Left renal cortex interstitium (tissue), 4 donors: ENCODE results near the gene ZNF547. TPM values are rescaled to one million over a fixed set of nuclear protein-coding genes. Genes with fewer than 3 reads are reported as not detected.

Experiments used
- DNase-seq, 4 donors: peaks; one replicate each; pipeline ENCODE4 v3.0.0-alpha.2; 2013; ENCODE audit warnings: low read depth in 4 of 4, low spot score in 2 of 4, missing footprints in 1 of 4
- polyA plus RNA-seq, 4 donors: library from polyadenylated mRNA; unstranded; fragments of 120-200 nt; gene quantifications; one replicate each; pipeline ENCODE4 v1.2.1, GENCODE V29; 2013; ENCODE audit not compliant: insufficient read length in 4 of 4

The ZNF547 gene
- polyA plus RNA-seq, result 1 to 10 TPM; 4.5 to 9.8 (median 6.6) TPM

DNA sequence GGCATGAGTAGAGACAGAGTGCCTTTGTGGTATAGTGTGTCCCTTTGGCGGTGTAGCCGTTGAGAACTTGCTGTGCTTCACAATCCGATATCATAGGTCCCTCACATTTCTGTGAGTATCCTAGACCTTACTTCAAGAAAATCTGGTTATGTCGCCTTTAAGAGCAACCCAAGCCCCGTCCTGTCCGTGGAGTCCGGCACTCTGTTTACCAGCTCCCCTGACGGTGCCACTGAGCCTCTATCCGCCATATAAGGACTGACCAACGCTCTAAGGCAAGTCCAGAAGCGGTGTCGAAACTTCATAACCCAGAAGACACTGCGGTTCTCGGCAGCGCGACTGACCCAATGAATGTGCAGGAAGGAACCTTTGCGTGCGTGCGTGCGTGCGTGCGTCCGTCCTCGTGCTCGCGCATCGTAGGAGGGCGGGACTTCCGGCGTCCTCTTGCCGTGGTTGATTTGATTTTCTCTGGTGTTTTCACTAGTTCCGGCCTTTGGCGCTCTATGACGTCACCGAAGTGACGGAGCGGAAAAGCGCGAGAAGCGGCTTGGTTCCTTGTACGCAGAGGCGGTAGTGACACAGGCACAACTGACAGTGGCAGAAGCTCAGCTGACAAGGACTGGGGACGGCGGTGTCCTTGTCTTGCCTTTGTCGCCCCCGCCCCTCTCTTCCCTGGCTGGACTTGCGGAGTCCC is at the start of gene ZNF547, which contains the start of gene TRAPPC2B:
ZNF547 (plus strand) TSS at position 555 of the 691 bp plus-strand sequence. CDS start 5,005 bp downstream, outside the sequence.
TRAPPC2B (plus strand) TSS at position 555 of the 691 bp plus-strand sequence. CDS start 1,283 bp downstream, outside the sequence.
- DNase-seq, result peak; percentile 95 to 100 (median 99)

DNA sequence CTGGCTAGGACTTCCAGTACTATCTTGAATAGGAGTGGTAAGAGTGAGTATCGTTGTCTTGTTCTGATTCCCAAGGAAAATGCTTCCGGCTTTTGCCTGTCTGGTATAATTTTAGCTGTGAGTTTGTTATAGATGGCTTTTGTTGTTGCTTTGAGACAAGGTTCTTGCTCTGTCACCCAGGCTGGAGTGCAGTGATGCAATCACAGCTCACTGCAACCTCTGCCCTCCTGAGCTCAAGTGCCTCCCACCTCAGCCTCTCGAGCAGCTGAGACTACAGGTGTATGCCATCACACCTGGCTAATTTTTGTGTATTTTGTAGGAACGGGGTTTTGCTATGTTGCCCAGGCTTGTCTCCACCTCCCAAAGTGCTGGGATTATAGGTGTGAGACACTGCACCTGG is 49.2 kb upstream of the ZNF547 start:
- no peak for DNase-seq

DNA sequence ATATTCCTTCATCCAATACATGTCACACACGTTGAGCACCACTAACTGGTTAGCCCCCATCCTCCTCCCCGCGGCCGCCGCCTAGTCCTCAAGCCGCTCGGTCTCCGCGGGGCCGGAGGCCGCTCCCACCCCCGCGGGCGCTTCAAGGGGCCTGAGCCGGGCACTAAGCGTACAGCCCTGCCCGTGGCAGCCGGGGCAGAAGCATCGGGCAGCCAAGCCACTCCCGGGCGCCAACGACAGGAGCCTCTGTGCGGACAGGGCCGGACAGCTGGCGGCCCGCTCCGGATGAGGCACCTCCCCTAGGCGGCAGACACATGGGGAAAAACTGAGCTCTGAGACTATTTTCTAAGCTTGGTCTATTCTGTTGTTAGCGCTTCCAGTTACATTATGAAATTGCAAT is 45.8 kb upstream of the ZNF547 start:
- no peak for DNase-seq

DNA sequence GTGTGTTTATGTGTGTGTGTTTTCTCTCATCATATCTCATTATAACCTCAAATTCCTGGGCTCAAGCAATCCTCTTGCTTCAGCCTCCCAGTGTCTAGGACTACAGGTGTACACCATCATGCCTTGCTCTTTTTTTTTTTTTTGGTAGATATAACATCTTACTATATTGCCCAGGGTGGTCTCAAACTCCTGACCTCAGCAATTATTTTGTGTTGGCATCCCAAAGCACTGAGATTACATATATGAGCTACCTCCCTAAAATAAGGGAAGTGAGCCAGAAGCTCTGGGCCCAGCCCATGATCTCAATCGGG is 43.5 kb upstream of the ZNF547 start:
- DNase-seq, result peak in 2 of 4 donors; percentile 13 to 28

DNA sequence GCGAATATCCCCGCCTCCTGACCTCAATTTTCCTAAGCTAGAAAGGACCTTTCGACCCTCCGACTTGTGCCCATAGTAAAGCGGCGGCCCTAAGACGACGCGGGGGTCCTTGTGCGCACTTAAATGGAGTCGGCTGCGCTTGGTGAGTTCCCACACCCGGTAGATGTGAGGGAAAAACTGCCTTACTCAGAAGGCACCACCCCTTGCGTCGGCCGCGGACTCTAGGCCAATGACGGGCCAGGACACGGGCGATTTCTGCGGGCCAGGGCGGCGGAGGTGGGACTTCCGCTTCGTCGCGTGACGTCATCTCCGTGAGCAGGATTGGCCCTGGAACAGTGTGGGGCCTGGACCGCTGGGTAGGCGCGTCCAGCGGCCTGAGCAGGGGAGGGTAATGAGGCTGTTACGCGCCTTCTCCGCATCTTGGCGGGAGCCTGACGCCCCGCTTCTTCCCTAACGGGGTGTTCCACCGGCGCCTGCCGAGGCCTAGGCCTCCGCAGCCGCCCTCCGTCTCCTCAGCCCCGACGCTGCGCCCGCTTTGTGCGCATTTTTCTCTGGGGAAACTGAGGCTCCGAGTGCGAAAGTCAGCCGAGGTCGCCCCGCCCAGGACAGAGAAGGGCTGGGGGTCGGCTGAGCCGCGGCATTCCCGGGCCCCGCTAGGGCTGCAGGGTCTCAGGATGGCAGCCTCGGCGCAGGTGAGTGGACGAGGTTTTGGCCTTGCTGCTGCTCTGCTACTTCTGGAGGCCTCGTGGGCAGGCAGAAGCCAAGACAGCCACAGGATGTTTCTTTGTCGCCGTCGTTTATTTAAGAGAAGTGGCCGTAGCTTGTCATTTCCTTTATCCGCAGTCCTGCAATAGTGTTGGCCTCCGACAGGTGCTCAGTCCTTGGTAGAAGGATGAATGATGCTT is 42.9 kb upstream of the ZNF547 start, which contains the start of gene ZNF543:
ZNF543 (plus strand) TSS at position 293 of the 905 bp plus-strand sequence; CDS start at position 675, 382 bp downstream.
- peak; percentile 83 to 96 (median 90) for DNase-seq

DNA sequence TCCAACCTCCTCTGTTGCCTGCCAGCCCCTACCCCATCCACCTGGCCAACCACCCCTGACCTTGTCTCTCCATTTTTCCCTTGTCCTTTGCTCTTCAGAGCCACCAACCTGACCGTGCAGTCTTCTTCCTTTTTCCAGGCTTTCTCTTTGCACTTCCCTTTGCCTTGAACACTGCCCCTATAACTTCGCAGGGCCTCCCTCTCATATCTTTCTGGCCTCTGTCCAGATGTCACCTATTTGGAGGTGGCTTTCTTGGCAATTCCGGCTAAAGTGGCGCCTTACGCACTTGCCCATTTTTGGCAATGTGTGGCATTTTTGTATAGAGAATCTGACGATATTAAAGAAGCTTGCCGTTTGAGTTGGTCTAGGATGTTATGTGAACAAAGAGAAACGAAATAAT is 42.2 kb upstream of the ZNF547 start:
- no peak for DNase-seq

DNA sequence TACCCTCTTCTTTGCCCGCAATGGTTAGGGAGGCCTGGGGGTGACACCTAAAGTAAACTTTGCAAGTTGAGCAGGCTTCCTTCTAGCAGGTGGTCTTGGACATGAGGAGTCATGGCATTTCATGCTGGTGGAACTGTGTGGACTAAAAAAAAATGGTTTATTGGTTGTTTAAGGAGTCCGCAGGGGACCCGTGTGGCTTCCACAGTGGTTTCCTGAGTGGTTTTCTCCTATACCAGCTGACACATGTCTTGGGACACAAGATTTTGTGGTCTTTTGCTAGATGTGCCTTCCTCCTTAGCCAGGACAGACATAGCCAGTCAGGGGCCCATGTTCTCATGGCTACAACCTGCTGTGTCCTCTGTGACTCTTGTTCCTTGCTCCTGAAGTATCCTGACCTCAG is 41.6 kb upstream of the ZNF547 start:
- DNase-seq, result no peak

DNA sequence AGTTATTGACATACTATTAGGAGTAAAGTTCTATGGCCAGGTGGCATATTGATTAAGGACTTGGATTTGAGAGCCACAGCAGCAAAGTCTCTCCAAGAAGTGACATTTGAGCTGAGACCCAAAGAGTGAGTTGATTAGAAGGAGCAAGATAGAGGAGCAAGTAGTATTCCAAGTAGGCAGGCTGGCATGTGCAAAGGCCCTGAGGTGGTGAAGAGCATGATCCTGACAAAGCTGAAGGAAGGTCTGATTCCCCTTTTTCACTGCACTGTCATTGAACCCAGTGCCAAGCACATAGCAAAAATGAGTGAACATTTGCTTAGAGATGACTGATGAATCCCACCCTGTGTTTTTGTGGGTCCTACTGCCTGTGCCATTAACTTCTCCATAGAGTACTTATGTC is 38.4 kb upstream of the ZNF547 start:
- DNase-seq, result no peak

DNA sequence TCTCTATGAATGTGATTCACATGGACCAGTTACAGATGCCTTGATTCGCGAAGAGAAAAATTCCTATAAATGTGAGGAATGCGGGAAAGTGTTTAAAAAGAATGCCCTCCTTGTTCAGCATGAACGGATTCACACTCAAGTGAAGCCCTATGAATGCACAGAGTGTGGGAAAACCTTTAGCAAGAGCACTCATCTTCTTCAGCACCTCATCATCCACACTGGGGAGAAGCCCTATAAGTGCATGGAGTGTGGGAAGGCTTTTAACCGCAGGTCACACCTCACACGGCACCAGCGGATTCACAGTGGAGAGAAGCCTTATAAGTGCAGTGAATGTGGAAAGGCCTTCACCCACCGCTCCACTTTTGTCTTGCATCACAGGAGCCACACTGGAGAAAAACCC is 35.4 kb upstream of the ZNF547 start:
- DNase-seq, result no peak

DNA sequence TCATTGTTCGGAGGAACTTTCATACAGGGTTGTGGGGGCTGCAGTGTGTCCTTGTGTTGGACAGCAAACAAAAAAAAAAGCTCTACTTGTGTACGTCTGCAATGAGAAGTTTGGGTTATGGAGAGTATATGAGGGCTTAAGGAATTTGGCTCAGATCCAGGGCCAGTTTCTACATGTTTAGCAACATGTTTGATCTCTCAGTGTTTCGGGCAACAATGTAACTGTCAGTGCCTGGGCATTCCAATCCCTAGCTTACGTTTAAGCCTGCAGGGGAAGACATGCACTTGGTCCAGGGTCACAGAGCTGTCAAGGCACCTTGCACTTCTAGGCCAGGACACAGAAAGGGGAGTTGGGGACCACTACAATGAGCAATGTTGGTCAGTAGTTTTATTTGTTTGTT is 29.2 kb upstream of the ZNF547 start:
- DNase-seq, result no peak

DNA sequence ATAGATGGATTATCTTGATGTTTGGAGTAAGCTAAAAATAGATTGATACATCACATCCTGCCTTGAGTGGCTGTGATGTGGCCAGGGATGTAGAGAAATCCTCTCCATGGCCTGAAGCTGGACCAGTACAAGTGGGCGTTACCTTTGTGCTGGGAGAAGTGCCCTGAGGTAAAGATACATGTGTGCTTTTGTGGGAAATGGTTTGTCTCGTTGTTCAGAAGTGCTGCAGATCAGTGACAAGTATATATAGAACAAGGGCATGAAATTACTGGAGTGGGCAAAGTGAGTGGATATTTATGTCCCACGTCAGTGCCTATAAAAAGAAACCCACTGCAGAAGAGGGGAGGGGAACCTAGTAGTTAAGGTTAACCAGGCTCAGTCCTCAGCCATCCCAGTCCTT is 24.5 kb upstream of the ZNF547 start:
- DNase-seq, result no peak

DNA sequence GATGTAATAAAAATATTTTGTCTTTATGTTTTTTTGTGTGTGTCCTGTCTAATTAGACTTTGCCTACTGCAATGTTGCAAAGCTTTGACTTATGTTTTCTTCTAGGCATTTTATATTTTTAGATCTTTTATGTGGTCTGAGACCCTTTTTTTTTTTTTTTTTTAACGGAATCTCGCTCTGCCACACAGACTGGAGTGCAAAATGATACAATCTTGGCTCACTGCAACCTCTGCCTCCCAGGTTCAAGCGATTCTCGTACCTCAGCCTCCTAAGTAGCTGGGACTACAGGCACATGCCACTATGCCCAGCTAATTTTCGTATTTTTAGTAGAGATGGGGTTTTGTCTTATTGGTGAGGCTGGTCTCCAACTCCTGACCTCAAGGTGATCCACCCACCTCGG is 20.8 kb upstream of the ZNF547 start:
- no peak for DNase-seq

DNA sequence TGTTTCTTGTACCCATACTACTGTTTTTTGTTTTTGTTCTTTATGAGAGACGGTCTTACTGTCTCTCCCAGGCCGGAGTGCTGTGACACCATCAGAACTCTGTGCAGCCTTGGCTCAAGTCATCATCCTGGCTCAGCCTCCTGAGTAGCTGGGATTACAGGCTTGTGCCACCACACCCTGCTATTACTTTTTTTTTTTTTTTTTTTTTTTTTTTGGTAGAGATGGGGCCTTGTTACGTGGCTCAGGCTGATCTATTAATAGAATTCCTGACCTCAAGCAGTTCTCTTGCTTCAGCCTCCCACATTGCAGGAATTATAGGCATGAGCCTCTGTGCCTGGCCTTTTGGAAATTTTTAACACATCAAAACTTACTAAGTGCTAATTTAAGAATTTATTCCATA is 15.2 kb upstream of the ZNF547 start:
- no peak for DNase-seq

DNA sequence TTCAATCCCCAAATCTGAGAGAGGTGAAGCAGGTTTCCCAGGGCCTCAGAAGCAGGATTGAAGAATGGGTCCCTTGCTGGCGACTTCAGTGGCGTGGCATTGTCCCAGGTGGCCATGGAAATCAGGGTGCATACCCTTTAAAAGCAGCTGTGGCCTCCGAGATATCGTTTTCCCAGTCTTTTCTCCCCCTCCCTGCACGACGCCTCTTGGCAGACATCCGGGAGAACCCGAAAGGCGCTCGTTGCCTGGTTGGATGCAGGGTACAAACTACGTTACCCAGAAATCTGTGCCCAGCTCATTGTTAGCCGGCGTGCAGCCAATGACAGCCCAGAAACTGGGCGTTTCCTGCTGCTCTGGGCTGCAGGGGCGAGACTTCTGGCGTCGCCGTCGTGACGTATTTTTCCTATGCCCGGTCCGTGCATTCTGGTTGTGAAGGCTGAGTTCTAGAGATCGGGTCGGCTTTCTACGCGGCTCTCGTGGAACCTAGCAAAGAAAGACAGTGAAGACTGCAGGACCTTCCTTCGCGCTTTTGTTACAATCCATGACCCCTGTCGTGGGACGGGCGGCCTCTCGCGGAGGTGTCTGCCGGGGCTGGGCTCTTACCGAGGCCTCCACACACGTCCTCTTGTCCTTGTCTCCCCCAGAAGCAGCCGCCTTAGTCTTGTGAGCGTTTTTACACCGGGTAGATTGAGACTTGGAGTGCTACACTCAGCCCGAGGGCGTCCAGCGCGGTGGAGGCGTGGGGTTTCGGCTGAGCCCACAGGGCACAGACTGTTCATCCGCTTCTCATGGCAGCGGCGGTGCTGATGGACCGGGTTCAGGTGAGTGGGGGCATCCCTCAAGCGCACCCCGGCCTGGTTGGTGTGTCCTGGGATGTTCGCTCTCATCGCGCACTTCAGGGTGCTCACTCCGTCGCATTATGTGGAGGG is 12.2 kb upstream of the ZNF547 start, which contains the start of gene ZNF304:
ZNF304 (plus strand) TSS at position 395 of the 929 bp plus-strand sequence; CDS start at position 789, 394 bp downstream.
- DNase-seq, result peak; percentile 72 to 93 (median 80)

DNA sequence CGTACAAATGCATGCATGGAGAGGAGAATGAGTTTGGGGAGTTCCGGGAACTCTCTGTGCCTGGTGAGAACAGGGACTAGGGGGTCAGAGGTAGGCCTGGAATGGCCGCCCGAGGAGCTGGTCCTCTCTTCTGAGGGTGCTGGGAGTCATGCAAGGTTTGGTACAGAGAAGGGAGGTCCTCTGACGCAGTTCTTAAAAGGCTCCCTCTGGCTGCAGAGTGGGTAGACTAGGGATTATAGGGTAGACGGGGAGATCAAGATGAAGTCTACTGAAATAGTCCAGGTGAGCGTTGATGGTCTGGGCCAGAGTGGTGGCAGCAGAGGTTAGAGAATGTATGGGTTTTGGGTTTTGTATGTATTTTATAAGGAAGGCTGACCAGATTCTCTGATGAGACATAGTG is 11.5 kb upstream of the ZNF547 start:
- DNase-seq, result no peak

DNA sequence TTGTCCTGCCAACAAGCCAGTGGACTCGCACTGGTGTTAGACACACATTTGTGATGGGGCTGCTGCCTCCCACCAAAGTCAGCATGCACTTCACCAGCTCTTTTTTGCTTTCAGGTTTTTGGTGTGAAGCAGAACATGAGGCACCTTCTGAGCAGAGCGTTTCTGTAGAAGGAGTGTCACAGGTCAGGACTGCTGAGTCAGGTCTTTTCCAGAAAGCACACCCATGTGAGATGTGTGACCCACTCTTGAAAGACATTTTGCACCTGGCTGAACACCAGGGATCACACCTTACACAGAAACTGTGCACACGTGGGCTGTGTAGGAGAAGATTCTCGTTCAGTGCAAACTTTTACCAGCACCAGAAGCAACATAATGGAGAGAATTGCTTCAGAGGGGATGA is 7.4 kb upstream of the ZNF547 start:
- no peak for DNase-seq

DNA sequence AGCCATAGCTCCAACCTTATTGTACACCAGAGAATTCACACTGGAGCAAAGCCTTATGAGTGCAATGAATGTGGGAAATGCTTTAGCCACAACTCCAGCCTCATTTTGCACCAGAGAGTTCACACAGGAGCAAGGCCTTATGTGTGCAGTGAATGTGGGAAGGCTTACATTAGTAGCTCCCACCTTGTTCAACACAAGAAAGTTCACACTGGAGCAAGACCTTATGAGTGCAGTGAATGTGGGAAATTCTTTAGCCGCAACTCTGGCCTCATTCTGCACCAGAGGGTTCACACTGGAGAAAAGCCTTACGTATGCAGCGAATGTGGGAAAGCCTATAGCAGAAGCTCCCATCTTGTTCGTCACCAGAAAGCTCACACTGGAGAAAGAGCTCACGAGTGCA is 5.9 kb upstream of the ZNF547 start:
- DNase-seq, result no peak

DNA sequence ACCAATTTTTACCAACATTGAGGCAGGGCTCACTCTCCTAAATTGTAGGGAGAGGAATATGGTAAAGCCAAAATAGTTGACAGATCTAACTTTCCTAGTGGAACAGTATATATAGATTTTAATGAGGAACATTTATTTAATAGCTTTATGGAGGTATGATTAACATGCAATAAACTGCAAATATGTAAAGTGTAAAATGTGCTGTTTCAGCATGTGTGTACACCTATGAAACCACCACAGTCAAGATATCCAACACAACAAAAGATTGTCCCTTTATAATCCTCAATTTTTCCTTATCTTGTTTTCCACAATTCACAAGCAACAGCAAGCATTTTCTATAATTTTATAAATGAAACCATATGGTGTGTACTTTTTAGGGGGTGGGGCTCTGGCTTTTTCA is 4.1 kb upstream of the ZNF547 start:
- no peak for DNase-seq

DNA sequence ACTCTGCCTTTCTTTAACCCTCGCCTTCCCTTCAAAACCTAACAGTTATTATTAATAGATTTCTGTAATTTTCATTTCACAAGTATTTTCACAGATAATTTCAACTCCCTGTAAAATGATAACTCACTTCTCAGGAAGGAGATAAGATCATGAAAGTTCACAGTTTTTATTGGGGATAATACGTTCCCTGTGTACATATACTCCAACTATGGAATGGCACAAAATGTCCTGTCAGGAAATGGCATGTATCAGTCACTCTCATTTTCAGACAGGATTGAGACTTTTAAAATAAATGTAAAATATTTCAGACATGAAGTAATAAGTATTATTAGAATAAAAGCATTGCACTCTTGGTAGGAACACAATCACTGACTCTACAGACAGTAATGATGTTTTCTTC is 932 bp upstream of the ZNF547 start:
- no peak for DNase-seq

DNA sequence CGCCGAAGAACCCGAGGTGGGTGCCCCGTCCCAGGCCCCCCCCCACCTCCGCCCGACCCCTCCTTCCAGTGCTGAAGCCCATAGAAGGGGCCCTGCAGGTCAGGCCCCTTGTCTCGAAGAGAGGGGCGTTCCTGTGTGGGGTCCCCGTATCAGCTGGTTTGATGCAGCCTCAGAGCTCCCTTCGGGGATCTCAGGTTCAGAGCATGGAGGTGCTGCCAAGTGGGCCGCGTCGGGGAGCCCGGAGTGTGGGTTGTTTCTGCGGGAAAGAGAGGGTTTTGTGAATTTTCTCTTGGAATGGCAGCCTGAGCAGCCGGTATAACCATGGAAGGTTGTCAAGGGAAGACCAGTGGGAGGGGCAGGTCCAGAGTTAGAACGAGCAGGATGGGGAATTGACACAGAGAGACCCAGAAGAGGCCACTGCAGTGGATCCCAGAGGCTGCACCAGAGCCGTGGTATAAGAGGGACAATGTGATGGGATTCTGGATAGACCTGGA is 384 bp downstream of the ZNF547 start:
- DNase-seq, result no peak
